Measurements from ENCODE around the gene CCNDBP1. TPM values are rescaled to one million over a fixed set of nuclear protein-coding genes. Genes with fewer than 3 reads are reported as not detected.
"Not testable (repeated sequence)": the region's sequence is repeated elsewhere in the genome, so short reads cannot be mapped to it uniquely, and the experiment has no call there.

The CCNDBP1 gene
- total RNA-seq, 1 donor from 2014 or later, result 31.1 TPM

GRCh38 chr15:43150191-43150929, 34.8 kb upstream of the CCNDBP1 start:
- DNase-seq (ENCODE audit: low spot score), result no peak
- no peaks in the 10 kb centered on the region for H3K36me3 Mint-ChIP-seq (ENCODE audit: low read depth, unreplicated experiment)
- TF ChIP-seq CTCF (IDR thresholded peaks at IDR 0.05; ENCODE audit: unreplicated experiment), result no peak
- no peak overlapping the region for H3K27ac Mint-ChIP-seq (ENCODE audit: unreplicated experiment)
- no peaks in the 10 kb centered on the region for H3K27me3 Mint-ChIP-seq (ENCODE audit: unreplicated experiment)
- no peak overlapping the region for H3K4me3 Mint-ChIP-seq (ENCODE audit: unreplicated experiment)
- H3K4me1 Mint-ChIP-seq (ENCODE audit: unreplicated experiment), result no peaks in the 10 kb centered on the region
- H3K9me3 Mint-ChIP-seq (ENCODE audit: unreplicated experiment), result no peaks in the 10 kb centered on the region

GRCh38 chr15:43151688-43152087, 33.5 kb upstream of the CCNDBP1 start:
- TF ChIP-seq CTCF (IDR thresholded peaks at IDR 0.05; ENCODE audit: unreplicated experiment), result no peak
- Mint-ChIP-seq H3K4me1 (ENCODE audit: unreplicated experiment) (no peaks in the 10 kb centered on the region), H3K9me3 (ENCODE audit: unreplicated experiment) (no peaks in the 10 kb centered on the region)

GRCh38 chr15:43153269-43153668, 31.9 kb upstream of the CCNDBP1 start:
- Mint-ChIP-seq H3K4me1 (ENCODE audit: unreplicated experiment) (no peaks in the 10 kb centered on the region), H3K27ac (ENCODE audit: unreplicated experiment) (no peak overlapping the region), H3K4me3 (ENCODE audit: unreplicated experiment) (no peak overlapping the region), H3K9me3 (ENCODE audit: unreplicated experiment) (no peaks in the 10 kb centered on the region), H3K36me3 (ENCODE audit: low read depth, unreplicated experiment) (peaks cover 3% of the 10 kb centered on the region), H3K27me3 (ENCODE audit: unreplicated experiment) (no peaks in the 10 kb centered on the region)
- TF ChIP-seq CTCF (IDR thresholded peaks at IDR 0.05; ENCODE audit: unreplicated experiment), result no peak
- no peak for DNase-seq (ENCODE audit: low spot score)

More at GRCh38 chr15:43151688-43152087, 33.5 kb upstream of the CCNDBP1 start:
- DNase-seq (ENCODE audit: low spot score), result no peak
- no peak overlapping the region for H3K27ac Mint-ChIP-seq (ENCODE audit: unreplicated experiment)
- no peaks in the 10 kb centered on the region for H3K27me3 Mint-ChIP-seq (ENCODE audit: unreplicated experiment)
- no peak overlapping the region for H3K4me3 Mint-ChIP-seq (ENCODE audit: unreplicated experiment)
- no peaks in the 10 kb centered on the region for H3K36me3 Mint-ChIP-seq (ENCODE audit: low read depth, unreplicated experiment)

GRCh38 chr15:43165801-43166325, 19.3 kb upstream of the CCNDBP1 start:
- DNase-seq (ENCODE audit: low spot score), result no peak
- peaks cover 1% of the 10 kb centered on the region for H3K27me3 Mint-ChIP-seq (ENCODE audit: unreplicated experiment)
- TF ChIP-seq CTCF (IDR thresholded peaks at IDR 0.05; ENCODE audit: unreplicated experiment), result no peak
- H3K36me3 Mint-ChIP-seq (ENCODE audit: low read depth, unreplicated experiment), result peaks cover 19% of the 10 kb centered on the region
- no peak overlapping the region for H3K4me3 Mint-ChIP-seq (ENCODE audit: unreplicated experiment)
- no peak overlapping the region for H3K27ac Mint-ChIP-seq (ENCODE audit: unreplicated experiment)
- no peaks in the 10 kb centered on the region for H3K9me3 Mint-ChIP-seq (ENCODE audit: unreplicated experiment)
- no peaks in the 10 kb centered on the region for H3K4me1 Mint-ChIP-seq (ENCODE audit: unreplicated experiment)

GRCh38 chr15:43167261-43167660, 17.9 kb upstream of the CCNDBP1 start:
- H3K9me3 Mint-ChIP-seq (ENCODE audit: unreplicated experiment); H3K4me1 Mint-ChIP-seq (ENCODE audit: unreplicated experiment); H3K4me3 Mint-ChIP-seq (ENCODE audit: unreplicated experiment); H3K27me3 Mint-ChIP-seq (ENCODE audit: unreplicated experiment); H3K27ac Mint-ChIP-seq (ENCODE audit: unreplicated experiment); DNase-seq (ENCODE audit: low spot score): not testable (repeated sequence)
- peaks cover 23% of the 10 kb centered on the region for H3K36me3 Mint-ChIP-seq (ENCODE audit: low read depth, unreplicated experiment)

Data from endothelial cell (in vitro differentiated cells).